Measurements from ENCODE around the gene MTG1.
"Not testable (repeated sequence)": the region's sequence is repeated elsewhere in the genome, so short reads cannot be mapped to it uniquely, and the experiment has no call there.

The MTG1 gene

DNA sequence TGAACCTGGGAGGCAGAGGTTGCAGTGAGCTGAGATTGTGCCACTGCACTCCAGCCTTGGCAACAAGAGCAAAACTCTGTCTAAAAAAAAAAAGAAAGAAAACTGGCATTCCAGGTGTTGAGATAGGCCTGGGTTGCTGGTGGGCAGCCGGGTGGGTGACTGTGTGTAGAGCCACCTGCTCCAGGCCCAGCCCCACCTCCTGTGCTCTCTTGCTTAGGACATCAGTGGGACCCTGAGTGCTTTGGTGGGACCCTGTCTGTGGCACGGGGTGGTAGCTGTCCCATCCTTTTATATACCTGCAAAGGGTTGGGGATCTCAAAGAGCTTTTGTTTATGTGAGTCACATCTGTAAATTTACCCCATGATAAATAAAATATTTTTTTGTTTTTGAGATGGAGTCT is 8.7 kb upstream of the MTG1 start:
- Histone ChIP-seq H3K36me3 (ENCODE audit: control insufficient read depth in 4 of 4, insufficient read depth in 4 of 4, low read length in 3 of 4) (peaks cover 0 to 9% (median 0%) of the 10 kb centered on the region in 4 experiments), H3K4me3 (ENCODE audit: control insufficient read depth in 1 of 7, extremely low read depth in 1 of 7, insufficient read depth in 4 of 7, low read depth in 2 of 7, low read length in 6 of 7) (no peak overlapping the region), H3K27ac (ENCODE audit: insufficient read depth in 1 of 2, low read depth in 1 of 2, low read length in 2 of 2, poor library complexity in 1 of 2, severe bottlenecking in 2 of 2) (no peak overlapping the region), H3K4me1 (ENCODE audit: control extremely low read depth in 1 of 4, control insufficient read depth in 4 of 4, insufficient read depth in 4 of 4, low read length in 3 of 4) (peaks cover 2 to 34% (median 27%) of the 10 kb centered on the region in 4 experiments), H3K9me3 (ENCODE audit: control extremely low read depth in 1 of 5, control insufficient read depth in 4 of 5, insufficient read depth in 2 of 5, low read depth in 1 of 5, low read length in 4 of 5) (no peaks in the 10 kb centered on the region), H3K27me3 (replicated peaks in 2 of 5; ENCODE audit: control insufficient read depth in 4 of 5, insufficient read depth in 5 of 5, low read length in 4 of 5) (no peaks in the 10 kb centered on the region)
- ChIA-PET CTCF (no interaction called here), POLR2A (no interaction called here)
- 88% methylated on average over 1 of the region's 2 CpGs for WGBS (ENCODE audit: insufficient coverage)
- no peak for DNase-seq

DNA sequence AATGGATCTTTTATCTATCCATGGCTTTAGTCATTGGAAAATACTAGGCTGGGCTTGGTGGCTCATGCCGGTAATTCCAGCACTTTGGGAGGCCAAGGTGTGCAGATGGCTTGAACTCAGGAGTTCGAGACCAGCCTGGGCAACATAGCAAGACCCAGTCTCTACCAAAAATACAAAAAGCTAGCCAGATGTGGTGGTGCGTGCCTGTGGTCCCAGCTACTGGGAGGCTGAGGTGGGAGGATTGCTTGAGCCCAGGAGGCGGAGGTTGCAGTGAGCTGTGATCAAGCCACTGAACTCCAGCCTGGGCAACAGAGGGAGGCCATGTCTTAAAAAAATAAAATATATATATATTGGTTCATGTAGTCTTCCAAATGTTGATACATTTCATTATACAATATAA is 7.0 kb upstream of the MTG1 start:
- DNase-seq; H3K27me3 ChIP-seq (replicated peaks in 2 of 5; ENCODE audit: control insufficient read depth in 4 of 5, insufficient read depth in 5 of 5, low read length in 4 of 5); H3K9me3 ChIP-seq (ENCODE audit: control extremely low read depth in 1 of 5, control insufficient read depth in 4 of 5, insufficient read depth in 2 of 5, low read depth in 1 of 5, low read length in 4 of 5); H3K27ac ChIP-seq (ENCODE audit: insufficient read depth in 1 of 2, low read depth in 1 of 2, low read length in 2 of 2, poor library complexity in 1 of 2, severe bottlenecking in 2 of 2); POLR2A ChIA-PET; H3K4me3 ChIP-seq (ENCODE audit: control insufficient read depth in 1 of 7, extremely low read depth in 1 of 7, insufficient read depth in 4 of 7, low read depth in 2 of 7, low read length in 6 of 7): not testable (repeated sequence)
- CTCF ChIA-PET: interaction anchor here (1.3 kb wide), 2 partner anchors 66 to 71 kb away, joined by 3 read pairs; no protein-coding TSS in a partner anchor
- H3K4me1 ChIP-seq (ENCODE audit: control extremely low read depth in 1 of 4, control insufficient read depth in 4 of 4, insufficient read depth in 4 of 4, low read length in 3 of 4): peaks cover 2 to 24% (median 20%) of the 10 kb centered on the region in 4 experiments
- peaks cover 0 to 11% (median 0%) of the 10 kb centered on the region in 4 experiments for H3K36me3 ChIP-seq (ENCODE audit: control insufficient read depth in 4 of 4, insufficient read depth in 4 of 4, low read length in 3 of 4)
- WGBS (ENCODE audit: insufficient coverage): 83% methylated on average over 1 of the region's 4 CpGs

DNA sequence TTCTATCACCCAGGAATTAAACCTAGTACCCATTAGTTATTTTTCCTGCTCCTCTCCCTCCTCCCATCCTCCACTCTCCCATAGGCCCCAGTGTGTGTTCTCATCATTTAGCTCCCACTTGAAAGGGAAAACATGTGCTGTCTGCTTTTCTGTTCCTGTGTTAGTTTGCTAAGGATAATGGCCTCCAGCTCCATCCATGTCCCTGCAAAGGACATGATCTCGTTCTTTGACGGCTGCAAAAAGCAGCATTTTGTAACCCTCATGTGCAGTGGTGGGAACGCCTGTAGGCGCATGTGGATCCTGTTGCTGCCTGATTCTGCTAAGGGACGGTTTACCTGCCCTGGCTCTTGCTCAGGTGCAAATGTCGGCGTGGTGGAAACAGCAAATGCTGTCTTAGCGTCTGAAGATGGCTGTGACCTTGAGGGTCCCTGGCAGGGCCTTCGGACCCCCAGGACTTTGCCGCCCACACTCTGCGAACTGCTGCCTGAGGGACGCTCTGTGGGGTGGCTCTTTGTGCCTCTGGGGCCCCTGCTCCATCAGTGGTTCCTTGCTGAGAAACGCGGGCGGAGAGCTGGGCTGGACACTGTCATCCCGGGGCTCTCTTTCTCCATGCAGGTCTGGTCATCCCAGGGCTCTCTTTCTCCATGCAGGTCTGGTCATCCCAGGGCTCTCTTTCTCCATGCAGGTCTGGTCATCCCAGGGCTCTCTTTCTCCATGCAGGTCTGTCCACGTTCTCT is 5.6 kb upstream of the MTG1 start:
- peaks cover 0 to 11% (median 0%) of the 10 kb centered on the region in 4 experiments for H3K36me3 ChIP-seq (ENCODE audit: control insufficient read depth in 4 of 4, insufficient read depth in 4 of 4, low read length in 3 of 4)
- no peaks in the 10 kb centered on the region for H3K9me3 ChIP-seq (ENCODE audit: control extremely low read depth in 1 of 5, control insufficient read depth in 4 of 5, insufficient read depth in 2 of 5, low read depth in 1 of 5, low read length in 4 of 5)
- WGBS (ENCODE audit: insufficient coverage): 90% methylated on average over 17 of the region's 17 CpGs
- H3K27ac ChIP-seq (ENCODE audit: insufficient read depth in 1 of 2, low read depth in 1 of 2, low read length in 2 of 2, poor library complexity in 1 of 2, severe bottlenecking in 2 of 2): peak overlapping the region in 1 of 2 experiments; percentile 29
- peaks cover 2 to 24% (median 20%) of the 10 kb centered on the region in 4 experiments for H3K4me1 ChIP-seq (ENCODE audit: control extremely low read depth in 1 of 4, control insufficient read depth in 4 of 4, insufficient read depth in 4 of 4, low read length in 3 of 4)
- H3K27me3 ChIP-seq (replicated peaks in 2 of 5; ENCODE audit: control insufficient read depth in 4 of 5, insufficient read depth in 5 of 5, low read length in 4 of 5): no peaks in the 10 kb centered on the region
- peak overlapping the region in 1 of 7 experiments; percentile 12 for H3K4me3 ChIP-seq (ENCODE audit: control insufficient read depth in 1 of 7, extremely low read depth in 1 of 7, insufficient read depth in 4 of 7, low read depth in 2 of 7, low read length in 6 of 7)
- no peak for DNase-seq
- ChIA-PET POLR2A (interaction anchor here (0.7 kb wide), 1 partner anchor 81 kb away, joined by 3 read pairs; no protein-coding TSS in a partner anchor), CTCF (interaction anchor here (0.5 to 0.8 kb wide), 2 partner anchors 42 to 59 kb away, joined by 3 to 4 read pairs; no protein-coding TSS in a partner anchor)

DNA sequence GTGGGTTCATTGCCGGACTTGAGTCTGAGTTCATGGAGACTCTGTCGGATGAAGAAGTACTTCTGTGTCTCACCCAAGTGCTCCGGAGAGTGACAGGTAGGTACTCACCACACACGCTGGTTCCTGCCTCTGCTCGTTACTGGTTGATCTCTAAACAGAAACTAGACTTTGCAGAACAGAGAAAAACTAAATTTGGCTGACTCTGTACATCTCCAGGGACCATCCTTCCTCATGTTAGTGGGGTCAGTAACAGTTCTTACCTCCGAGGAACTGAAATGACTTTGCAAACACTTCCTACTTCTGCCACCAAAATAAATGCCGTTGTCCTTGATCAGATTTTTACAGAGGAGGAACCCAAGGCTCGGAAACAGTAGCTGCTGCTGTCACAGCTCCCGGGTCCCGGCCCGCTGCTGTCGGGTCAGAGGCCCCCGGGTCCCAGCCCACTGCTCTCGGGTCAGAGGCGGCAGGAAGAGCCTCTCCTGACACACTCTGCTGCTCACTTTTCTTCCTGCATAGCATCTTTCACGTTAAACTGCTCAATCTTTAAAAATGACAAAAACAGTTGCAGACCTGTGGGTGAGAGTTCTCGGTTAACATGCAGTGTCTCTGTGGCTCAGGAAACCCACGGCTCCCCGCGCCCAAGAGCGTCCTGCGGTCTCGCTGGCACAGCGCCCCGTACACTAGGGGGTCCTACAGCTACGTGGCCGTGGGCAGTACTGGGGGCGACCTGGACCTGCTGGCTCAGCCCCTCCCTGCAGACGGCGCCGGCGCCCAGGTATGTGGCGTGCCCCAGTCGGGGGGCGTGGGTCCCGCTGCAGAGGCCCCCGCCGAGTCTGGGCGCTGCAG is 4.8 kb upstream of the MTG1 start:
- 67% methylated on average over 29 of the region's 39 CpGs for WGBS (ENCODE audit: insufficient coverage)
- Histone ChIP-seq H3K9me3 (ENCODE audit: control extremely low read depth in 1 of 5, control insufficient read depth in 4 of 5, insufficient read depth in 2 of 5, low read depth in 1 of 5, low read length in 4 of 5) (no peaks in the 10 kb centered on the region), H3K4me1 (ENCODE audit: control extremely low read depth in 1 of 4, control insufficient read depth in 4 of 4, insufficient read depth in 4 of 4, low read length in 3 of 4) (peaks cover 2 to 24% (median 23%) of the 10 kb centered on the region in 4 experiments), H3K27ac (ENCODE audit: insufficient read depth in 1 of 2, low read depth in 1 of 2, low read length in 2 of 2, poor library complexity in 1 of 2, severe bottlenecking in 2 of 2) (peak overlapping the region in 1 of 2 experiments; percentile 64), H3K4me3 (ENCODE audit: control insufficient read depth in 1 of 7, extremely low read depth in 1 of 7, insufficient read depth in 4 of 7, low read depth in 2 of 7, low read length in 6 of 7) (peak overlapping the region in 3 of 7 experiments; percentile 12 to 27 (median 20)), H3K36me3 (ENCODE audit: control insufficient read depth in 4 of 4, insufficient read depth in 4 of 4, low read length in 3 of 4) (peaks cover 0 to 6% (median 0%) of the 10 kb centered on the region in 4 experiments), H3K27me3 (replicated peaks in 2 of 5; ENCODE audit: control insufficient read depth in 4 of 5, insufficient read depth in 5 of 5, low read length in 4 of 5) (no peaks in the 10 kb centered on the region)
- POLR2A ChIA-PET: interaction anchor here (1.6 kb wide), 1 partner anchor 8 kb away, joined by 9 read pairs; no protein-coding TSS in a partner anchor
- DNase-seq: peak in 2 of 3 donors; percentile 56 to 70
- CTCF ChIA-PET: interaction anchor here (0.5 to 3.8 kb wide), 3 partner anchors 7 to 60 kb away, joined by 4 to 16 read pairs (median 9); no protein-coding TSS in a partner anchor

DNA sequence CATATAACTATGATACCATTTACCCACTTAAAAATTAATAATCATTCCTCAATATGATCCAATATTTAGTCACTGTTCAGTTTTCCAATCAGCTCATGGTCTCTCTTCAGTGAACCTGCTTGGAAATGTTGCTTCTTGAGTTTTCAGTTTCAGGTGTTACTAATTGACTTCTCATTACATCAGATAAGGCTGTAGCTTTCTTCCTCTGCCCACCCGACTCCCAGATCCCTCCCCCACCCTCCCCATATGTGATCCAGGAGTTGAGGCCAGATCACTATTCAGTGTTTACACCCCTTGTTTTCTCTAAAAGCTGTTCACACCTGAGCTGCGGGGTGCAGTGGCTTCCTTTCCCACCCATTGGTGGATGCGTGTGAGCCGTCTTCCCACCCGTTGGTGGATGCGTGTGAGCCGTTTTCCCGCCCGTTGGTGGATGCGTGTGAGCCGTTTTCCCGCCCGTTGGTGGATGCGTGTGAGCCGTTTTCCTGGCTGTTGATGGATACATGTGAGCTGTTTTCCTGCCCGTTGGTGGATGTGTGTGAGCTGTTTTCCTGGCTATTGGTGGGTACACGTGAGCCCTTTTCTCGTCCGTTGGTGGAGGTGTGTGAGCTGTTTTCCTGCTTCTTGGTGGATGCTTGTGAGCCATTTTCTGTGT is 3.2 kb upstream of the MTG1 start:
- H3K27ac ChIP-seq (ENCODE audit: insufficient read depth in 1 of 2, low read depth in 1 of 2, low read length in 2 of 2, poor library complexity in 1 of 2, severe bottlenecking in 2 of 2): peak overlapping the region in 1 of 2 experiments; percentile 22
- H3K36me3 ChIP-seq (ENCODE audit: control insufficient read depth in 4 of 4, insufficient read depth in 4 of 4, low read length in 3 of 4): peaks cover 0 to 3% (median 0%) of the 10 kb centered on the region in 4 experiments
- POLR2A ChIA-PET: interaction anchor here (0.5 to 1.6 kb wide), 3 partner anchors 10 to 62 kb away, joined by 6 to 9 read pairs (median 7); no protein-coding TSS in a partner anchor
- 95% methylated on average over 15 of the region's 19 CpGs for WGBS (ENCODE audit: insufficient coverage)
- no peak overlapping the region for H3K4me3 ChIP-seq (ENCODE audit: control insufficient read depth in 1 of 7, extremely low read depth in 1 of 7, insufficient read depth in 4 of 7, low read depth in 2 of 7, low read length in 6 of 7)
- H3K4me1 ChIP-seq (ENCODE audit: control extremely low read depth in 1 of 4, control insufficient read depth in 4 of 4, insufficient read depth in 4 of 4, low read length in 3 of 4): peaks cover 7 to 35% (median 31%) of the 10 kb centered on the region in 4 experiments
- CTCF ChIA-PET: interaction anchor here (0.7 to 3.8 kb wide), 4 partner anchors 9 to 1244 kb away, joined by 3 to 16 read pairs (median 6); no protein-coding TSS in a partner anchor
- H3K9me3 ChIP-seq (ENCODE audit: control extremely low read depth in 1 of 5, control insufficient read depth in 4 of 5, insufficient read depth in 2 of 5, low read depth in 1 of 5, low read length in 4 of 5): no peaks in the 10 kb centered on the region
- no peaks in the 10 kb centered on the region for H3K27me3 ChIP-seq (replicated peaks in 2 of 5; ENCODE audit: control insufficient read depth in 4 of 5, insufficient read depth in 5 of 5, low read length in 4 of 5)
- no peak for DNase-seq

- Histone ChIP-seq H3K9me3 (ENCODE audit: control extremely low read depth in 1 of 5, control insufficient read depth in 4 of 5, insufficient read depth in 2 of 5, low read depth in 1 of 5, low read length in 4 of 5) (no peaks in the 10 kb centered on the region), H3K27ac (ENCODE audit: insufficient read depth in 1 of 2, low read depth in 1 of 2, low read length in 2 of 2, poor library complexity in 1 of 2, severe bottlenecking in 2 of 2) (no peak overlapping the region), H3K4me1 (ENCODE audit: control extremely low read depth in 1 of 4, control insufficient read depth in 4 of 4, insufficient read depth in 4 of 4, low read length in 3 of 4) (peaks cover 7 to 35% (median 31%) of the 10 kb centered on the region in 4 experiments), H3K36me3 (ENCODE audit: control insufficient read depth in 4 of 4, insufficient read depth in 4 of 4, low read length in 3 of 4) (peaks cover 3 to 6% (median 4%) of the 10 kb centered on the region in 4 experiments), H3K27me3 (replicated peaks in 2 of 5; ENCODE audit: control insufficient read depth in 4 of 5, insufficient read depth in 5 of 5, low read length in 4 of 5) (no peaks in the 10 kb centered on the region), H3K4me3 (ENCODE audit: control insufficient read depth in 1 of 7, extremely low read depth in 1 of 7, insufficient read depth in 4 of 7, low read depth in 2 of 7, low read length in 6 of 7) (no peak overlapping the region)
- WGBS (ENCODE audit: insufficient coverage): 100% methylated on average over 10 of the region's 12 CpGs
- POLR2A ChIA-PET: interaction anchor here (0.6 kb wide), 1 partner anchor 30 kb away, joined by 6 read pairs; no protein-coding TSS in a partner anchor
- CTCF ChIA-PET: interaction anchor here (0.9 to 3.8 kb wide), 4 partner anchors 9 to 62 kb away, joined by 3 to 16 read pairs (median 6); no protein-coding TSS in a partner anchor
- no peak for DNase-seq
Observed at GRCh38 chr10:133391249-133391635, 2.7 kb upstream of the MTG1 start.

All from common myeloid progenitor, CD34-positive (primary cell).